ENCODE measurements around the gene TARP.

TARP gene

GRCh38 chr7:38211940-38212339 is 61.5 kb downstream of the TARP start:
- no peak for DNase-seq

- no peak for DNase-seq
Measured at GRCh38 chr7:38211486-38211885, 62.0 kb downstream of the TARP start.

Measured in CD4-positive, alpha-beta T cell treated with Interferon gamma for 1 hour (primary cell).